Muscle layer of duodenum (tissue), 2 donors: ENCODE results near the gene ATP10A.
"Not testable (repeated sequence)": the region's sequence is repeated elsewhere in the genome, so short reads cannot be mapped to it uniquely, and the experiment has no call there.

Source experiments
- H3K27ac ChIP-seq: one replicate; pipeline ENCODE4 v1.7.0; 2013; ENCODE audit warnings: mild to moderate bottlenecking, low read length
- H3K27me3 ChIP-seq: one replicate; pipeline ENCODE4 v1.7.0; 2013; ENCODE audit warnings: low read depth, mild to moderate bottlenecking, control low read depth, low read length
- H3K36me3 ChIP-seq, 2 donors: one replicate each; pipeline ENCODE4 v1.7.0; 2013; ENCODE audit warnings: low read length in 2 of 2, control low read depth in 1 of 2, mild to moderate bottlenecking in 1 of 2; ENCODE audit not compliant: insufficient read depth in 2 of 2, control insufficient read depth in 1 of 2
- H3K4me1 ChIP-seq, 2 donors: one replicate each; pipeline ENCODE4 v1.7.0; 2013; ENCODE audit warnings: low read length in 2 of 2, mild to moderate bottlenecking in 2 of 2, control low read depth in 1 of 2, moderate library complexity in 1 of 2; ENCODE audit not compliant: insufficient read depth in 2 of 2, control insufficient read depth in 1 of 2
- H3K4me3 ChIP-seq, 2 donors: one replicate each; pipeline ENCODE4 v1.7.0; 2013; ENCODE audit warnings: low read length in 2 of 2, low read depth in 1 of 2, mild to moderate bottlenecking in 1 of 2
- H3K9me3 ChIP-seq, 2 donors: one replicate each; pipeline ENCODE4 v1.7.0; 2013; ENCODE audit warnings: low read length in 2 of 2, control low read depth in 1 of 2, mild to moderate bottlenecking in 1 of 2; ENCODE audit not compliant: control insufficient read depth in 1 of 2
- donor health status: healthy.

The ATP10A gene

DNA sequence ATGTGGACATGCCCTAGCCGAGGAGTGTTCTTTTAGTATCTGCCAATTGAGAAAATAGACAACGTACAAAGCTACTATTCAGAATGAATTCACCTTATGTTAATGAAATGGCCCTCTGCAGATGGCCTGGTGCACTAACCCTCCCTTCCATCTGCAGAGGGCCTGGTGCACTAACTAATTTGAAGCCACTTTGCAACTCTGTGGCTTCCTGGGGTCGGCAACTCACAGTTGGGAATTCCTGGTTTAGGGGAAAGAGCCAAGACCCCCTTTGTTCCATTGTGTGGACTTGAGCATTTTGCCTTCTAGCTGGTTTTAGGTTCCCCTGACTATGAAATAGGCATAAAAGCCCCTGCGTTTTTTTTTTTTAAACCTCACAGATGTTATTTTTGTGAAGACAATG lies 220.0 kb downstream of the ATP10A start:
- Histone ChIP-seq H3K27ac (no peak overlapping the region), H3K9me3 (no peaks in the 10 kb centered on the region), H3K27me3 (no peaks in the 10 kb centered on the region), H3K4me3 (no peak overlapping the region), H3K36me3 (no peaks in the 10 kb centered on the region), H3K4me1 (no peaks in the 10 kb centered on the region)

DNA sequence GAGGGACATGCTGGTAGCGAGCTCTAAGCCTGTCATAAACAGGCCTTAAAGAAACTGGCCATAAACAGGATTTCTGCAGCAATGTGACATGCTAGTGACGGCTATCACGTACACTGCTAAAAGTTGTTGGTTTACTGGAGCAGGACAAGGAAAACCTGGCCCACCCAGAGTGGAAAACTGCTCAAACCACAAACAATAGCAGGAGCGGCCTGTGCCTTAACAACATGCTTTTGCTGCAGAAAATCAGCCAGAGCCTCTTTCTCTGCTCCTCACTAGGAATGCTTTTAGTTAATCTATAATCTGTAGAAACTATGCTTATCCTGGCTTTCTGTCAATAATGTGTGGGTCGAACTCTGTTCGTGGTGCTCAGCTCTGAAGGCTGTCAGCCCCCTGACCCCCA lies 221.4 kb downstream of the ATP10A start:
- Histone ChIP-seq H3K4me3 (no peak overlapping the region), H3K9me3 (no peaks in the 10 kb centered on the region), H3K4me1 (no peaks in the 10 kb centered on the region), H3K27ac (no peak overlapping the region), H3K27me3 (no peaks in the 10 kb centered on the region), H3K36me3 (no peaks in the 10 kb centered on the region)

DNA sequence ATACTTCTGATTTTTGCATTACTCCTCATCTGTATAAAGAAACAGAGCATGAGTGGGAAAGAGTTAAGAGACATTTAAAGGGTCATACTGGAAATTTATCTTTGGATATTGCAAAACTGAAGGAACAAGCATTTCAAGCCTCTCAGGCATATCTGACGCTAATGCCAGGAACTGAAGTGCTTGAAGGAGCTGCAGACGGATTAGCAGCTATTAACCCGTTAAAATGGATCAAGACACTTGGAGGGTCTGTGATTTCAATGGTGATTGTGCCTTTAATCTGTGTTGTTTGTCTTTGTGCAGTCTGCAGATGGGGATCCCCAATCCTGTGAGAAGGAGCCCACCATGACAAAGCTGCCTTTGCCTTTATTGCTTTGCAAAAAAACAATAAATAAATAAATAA lies 221.8 kb downstream of the ATP10A start:
- H3K36me3 ChIP-seq = no peaks in the 10 kb centered on the region
- no peak overlapping the region for H3K27ac ChIP-seq
- H3K27me3 ChIP-seq = no peaks in the 10 kb centered on the region
- H3K4me1 ChIP-seq = no peaks in the 10 kb centered on the region
- no peak overlapping the region for H3K4me3 ChIP-seq
- H3K9me3 ChIP-seq = no peaks in the 10 kb centered on the region

DNA sequence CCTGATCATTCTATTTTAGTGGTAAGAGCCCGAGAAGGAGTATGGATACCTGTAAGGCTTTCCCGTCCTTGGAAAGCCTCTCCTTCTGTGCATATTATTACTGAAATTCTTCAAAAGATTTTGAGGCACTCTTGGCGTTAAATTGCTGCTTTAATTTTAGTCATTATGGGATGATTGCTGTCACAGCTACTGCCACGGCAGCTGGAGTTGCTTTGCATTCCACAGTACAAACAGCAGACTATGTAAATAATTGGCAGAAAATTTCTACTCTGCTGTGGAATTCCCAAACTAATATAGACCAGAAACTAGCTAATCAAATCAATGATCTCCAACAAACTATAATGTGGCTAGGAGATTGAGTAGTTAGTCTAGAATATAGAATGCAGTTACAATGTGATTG lies 222.2 kb downstream of the ATP10A start:
- not testable (repeated sequence) for H3K4me3 ChIP-seq, H3K27me3 ChIP-seq, H3K9me3 ChIP-seq, H3K4me1 ChIP-seq, H3K36me3 ChIP-seq, H3K27ac ChIP-seq

DNA sequence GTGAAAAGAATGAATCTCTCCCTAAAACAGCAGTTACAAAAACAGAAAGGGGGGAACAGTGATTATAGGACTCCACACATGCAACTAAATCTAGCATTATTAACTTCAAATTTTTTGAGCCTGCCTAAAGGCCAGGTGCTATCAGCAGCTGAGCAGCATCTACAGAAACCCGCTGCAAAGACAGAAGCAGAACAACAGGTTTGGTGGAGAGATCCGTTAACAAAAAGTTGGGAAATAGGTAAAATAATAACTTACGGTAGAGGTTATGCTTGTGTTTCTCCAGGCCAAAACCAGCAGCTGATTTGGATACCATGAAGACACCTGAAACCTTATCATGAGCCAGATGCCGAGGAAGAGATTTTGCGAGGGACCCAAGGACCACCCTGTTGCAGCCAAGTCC lies 222.7 kb downstream of the ATP10A start:
- H3K27ac ChIP-seq = no peak overlapping the region
- no peaks in the 10 kb centered on the region for H3K9me3 ChIP-seq

DNA sequence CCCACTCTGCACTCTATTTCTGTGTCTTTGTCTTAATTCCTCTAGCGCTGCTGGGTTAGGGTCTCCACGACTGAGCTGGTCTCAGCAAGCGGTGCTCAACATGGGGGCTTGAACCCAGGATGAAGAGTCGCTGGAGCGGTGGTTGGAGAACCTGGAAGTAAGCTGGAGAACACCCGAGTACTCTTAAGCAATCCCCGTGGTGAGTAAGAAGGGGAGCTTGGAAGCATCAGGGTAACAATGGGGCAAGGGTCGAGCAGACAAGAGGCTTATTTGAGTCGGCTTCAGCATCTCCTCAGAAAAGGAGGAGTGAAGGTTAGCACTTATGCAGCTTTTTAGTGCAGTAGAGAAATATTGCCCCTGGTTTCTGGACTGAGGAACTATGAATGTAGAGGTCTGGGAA lies 226.6 kb downstream of the ATP10A start:
- not testable (repeated sequence) for H3K36me3 ChIP-seq, H3K27ac ChIP-seq, H3K4me1 ChIP-seq

More for the DNA sequence above, 222.7 kb downstream of the ATP10A start:
- Histone ChIP-seq H3K4me1 (no peaks in the 10 kb centered on the region), H3K27me3 (no peaks in the 10 kb centered on the region), H3K4me3 (no peak overlapping the region), H3K36me3 (no peaks in the 10 kb centered on the region)

DNA sequence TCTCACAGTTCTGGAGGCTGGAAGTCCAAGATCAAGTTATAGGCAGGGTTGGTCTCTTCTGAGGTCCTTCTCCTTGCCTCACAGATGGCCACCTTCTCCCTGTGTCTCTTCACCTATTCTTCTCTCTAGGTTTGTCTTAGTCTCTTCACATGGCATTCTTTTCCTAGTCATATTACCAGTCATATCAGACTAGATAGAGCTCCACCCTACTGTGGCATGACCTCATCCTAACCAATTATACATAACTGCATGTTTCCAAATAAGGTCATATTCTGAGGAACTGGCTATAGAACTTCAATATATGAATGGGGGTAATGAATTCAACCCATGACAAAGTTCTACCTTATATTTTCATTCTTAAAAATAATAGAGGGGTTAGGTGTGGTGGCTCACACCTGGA lies 227.9 kb downstream of the ATP10A start:
- H3K36me3 ChIP-seq = no peaks in the 10 kb centered on the region
- no peak overlapping the region for H3K27ac ChIP-seq
- no peaks in the 10 kb centered on the region for H3K27me3 ChIP-seq
- H3K9me3 ChIP-seq = no peaks in the 10 kb centered on the region
- H3K4me3 ChIP-seq = no peak overlapping the region
- H3K4me1 ChIP-seq = no peaks in the 10 kb centered on the region

More for the DNA sequence above, 226.6 kb downstream of the ATP10A start:
- not testable (repeated sequence) for H3K4me3 ChIP-seq, H3K27me3 ChIP-seq, H3K9me3 ChIP-seq

DNA sequence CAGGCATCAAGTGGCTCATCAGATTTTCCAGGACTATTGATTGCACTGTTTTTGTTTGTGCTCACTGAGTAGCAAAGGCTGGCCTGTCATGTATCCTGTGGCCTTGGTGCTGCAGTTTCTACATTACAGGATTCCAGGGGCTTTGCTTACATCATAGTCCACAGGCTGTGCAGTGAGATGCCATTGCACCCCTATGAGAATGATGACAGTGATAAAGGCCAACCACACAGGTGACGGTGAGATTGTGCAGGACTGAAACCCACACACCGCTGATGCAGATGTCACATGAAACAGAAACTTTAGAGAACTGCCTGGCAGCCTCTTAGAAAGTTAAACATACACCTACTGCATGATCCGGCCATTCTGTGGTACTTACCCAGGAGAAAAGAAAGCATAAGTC lies 229.3 kb downstream of the ATP10A start:
- Histone ChIP-seq H3K27me3 (no peaks in the 10 kb centered on the region), H3K4me3 (no peak overlapping the region), H3K27ac (no peak overlapping the region)

DNA sequence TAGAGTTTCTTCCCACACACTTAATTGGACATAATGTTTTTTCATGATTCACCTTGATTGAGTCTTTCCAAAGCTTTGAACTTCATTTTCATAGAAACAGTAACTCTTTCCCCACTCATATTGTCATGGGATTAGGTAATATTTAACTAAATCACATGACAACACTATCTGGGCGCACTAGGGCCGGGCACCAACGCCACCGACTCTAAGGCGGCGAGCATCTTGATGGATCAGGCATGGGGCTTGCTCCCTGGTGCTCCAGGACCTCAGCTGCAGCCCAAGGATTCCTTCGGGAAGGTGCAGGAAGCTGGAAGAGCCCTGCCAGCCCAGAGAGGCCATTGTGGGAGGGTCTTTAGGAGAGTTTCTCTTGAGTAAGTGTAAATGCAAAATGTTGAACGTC lies 231.2 kb downstream of the ATP10A start:
- no peaks in the 10 kb centered on the region for H3K4me1 ChIP-seq
- H3K27me3 ChIP-seq = no peaks in the 10 kb centered on the region
- H3K4me3 ChIP-seq = no peak overlapping the region
- H3K27ac ChIP-seq = no peak overlapping the region
- H3K9me3 ChIP-seq = no peaks in the 10 kb centered on the region
- H3K36me3 ChIP-seq = no peaks in the 10 kb centered on the region

More for the DNA sequence above, 229.3 kb downstream of the ATP10A start:
- Histone ChIP-seq H3K36me3 (no peaks in the 10 kb centered on the region), H3K4me1 (no peaks in the 10 kb centered on the region), H3K9me3 (no peaks in the 10 kb centered on the region)
